ENCODE data around the gene SLC38A8.

DNA sequence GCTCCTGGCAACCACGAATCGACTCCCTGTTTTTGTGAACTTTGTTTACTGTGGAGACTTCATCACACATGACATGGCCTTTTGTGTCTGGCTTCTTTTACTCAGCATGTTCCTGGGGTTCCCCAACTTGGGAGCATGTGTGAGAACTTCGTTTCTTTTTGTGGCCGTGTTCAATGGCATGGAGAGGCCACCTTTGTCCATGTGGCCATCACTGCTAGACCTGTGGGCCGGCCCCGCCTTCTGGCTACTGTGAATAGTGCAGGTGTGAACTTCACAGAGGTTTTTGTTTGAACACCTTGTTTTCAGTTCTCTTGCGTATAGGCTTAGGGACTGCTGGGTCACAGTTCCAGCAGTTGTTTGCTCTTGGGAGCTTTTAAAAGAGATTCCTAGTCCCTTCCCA lies 5.7 kb upstream of the SLC38A8 start:
- TF ChIP-seq, protein P1, sequence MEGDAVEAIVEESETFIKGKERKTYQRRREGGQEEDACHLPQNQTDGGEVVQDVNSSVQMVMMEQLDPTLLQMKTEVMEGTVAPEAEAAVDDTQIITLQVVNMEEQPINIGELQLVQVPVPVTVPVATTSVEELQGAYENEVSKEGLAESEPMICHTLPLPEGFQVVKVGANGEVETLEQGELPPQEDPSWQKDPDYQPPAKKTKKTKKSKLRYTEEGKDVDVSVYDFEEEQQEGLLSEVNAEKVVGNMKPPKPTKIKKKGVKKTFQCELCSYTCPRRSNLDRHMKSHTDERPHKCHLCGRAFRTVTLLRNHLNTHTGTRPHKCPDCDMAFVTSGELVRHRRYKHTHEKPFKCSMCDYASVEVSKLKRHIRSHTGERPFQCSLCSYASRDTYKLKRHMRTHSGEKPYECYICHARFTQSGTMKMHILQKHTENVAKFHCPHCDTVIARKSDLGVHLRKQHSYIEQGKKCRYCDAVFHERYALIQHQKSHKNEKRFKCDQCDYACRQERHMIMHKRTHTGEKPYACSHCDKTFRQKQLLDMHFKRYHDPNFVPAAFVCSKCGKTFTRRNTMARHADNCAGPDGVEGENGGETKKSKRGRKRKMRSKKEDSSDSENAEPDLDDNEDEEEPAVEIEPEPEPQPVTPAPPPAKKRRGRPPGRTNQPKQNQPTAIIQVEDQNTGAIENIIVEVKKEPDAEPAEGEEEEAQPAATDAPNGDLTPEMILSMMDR (IDR thresholded peaks at IDR 0.05) = peak in 3 of 5 experiments; percentile 11 to 19 (median 18)
- TF ChIP-seq POLR2A (IDR thresholded peaks at IDR 0.05) = no peak
- no peak for TF ChIP-seq EP300 (IDR thresholded peaks at IDR 0.05; ENCODE audit: low read depth)
